ENCODE results near the gene ANO1.

- TF ChIP-seq CTCF (conservative IDR thresholded peaks at IDR 0.05; ENCODE audit: low read depth, low read length) (no peak), EZH2 (IDR thresholded peaks at IDR 0.05; ENCODE audit: low read length, unreplicated experiment) (no peak)
These were observed 105.5 kb downstream of the ANO1 start for GRCh38 chr11:70183483-70184176.

Data from PC-3 (cell line).